GM10248 (cell line): Measurements from ENCODE around the gene GMDS.

Experiments used
- CTCF ChIA-PET: fragments of 300-600 bp; sonication (Branson Sonifier 250); formaldehyde crosslinking; extraction: SDS; loops from one replicate; lab custom pipeline; 2021; ENCODE audit warnings: antibody characterized with exemption; lab: Yijun Ruan, JAX
- POLR2A ChIA-PET: fragments of 350-650 bp; sonication (Branson Sonifier 250); formaldehyde crosslinking; extraction: SDS; loops from one replicate; lab custom pipeline; 2020; ENCODE audit warnings: antibody characterized with exemption; lab: Yijun Ruan, JAX
- DNase-seq: peaks from one replicate; pipeline ENCODE4 v3.0.0; 2012; ENCODE audit errors: extremely low spot score
- TF ChIP-seq, protein P1 (sequence below): IDR thresholded peaks from 2 replicates; pipeline ENCODE4 v1.5.1; 2012; ENCODE audit warnings: mild to moderate bottlenecking, low read depth; ENCODE audit errors: extremely low read depth, missing control alignments, control extremely low read depth

Gene GMDS

DNA sequence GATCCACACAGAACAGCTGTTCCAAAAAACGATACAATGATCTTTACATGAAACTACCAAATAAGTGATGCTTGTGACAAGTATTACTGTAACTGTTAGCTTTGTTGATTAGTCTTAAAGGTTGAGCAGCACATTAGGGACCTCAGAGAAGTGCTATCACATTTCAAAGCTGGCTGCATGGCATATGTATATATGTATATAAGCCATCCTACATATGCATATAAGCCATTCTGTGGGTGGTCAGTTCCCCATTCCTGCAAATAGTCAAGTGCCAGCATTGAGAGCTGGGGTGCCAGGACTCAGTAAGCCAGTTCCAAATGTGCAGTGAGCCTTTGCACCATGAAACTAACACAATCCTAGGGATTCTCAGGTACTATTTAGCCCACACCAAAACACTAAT is 339.4 kb downstream of the GMDS start:
- TF ChIP-seq, protein P1, sequence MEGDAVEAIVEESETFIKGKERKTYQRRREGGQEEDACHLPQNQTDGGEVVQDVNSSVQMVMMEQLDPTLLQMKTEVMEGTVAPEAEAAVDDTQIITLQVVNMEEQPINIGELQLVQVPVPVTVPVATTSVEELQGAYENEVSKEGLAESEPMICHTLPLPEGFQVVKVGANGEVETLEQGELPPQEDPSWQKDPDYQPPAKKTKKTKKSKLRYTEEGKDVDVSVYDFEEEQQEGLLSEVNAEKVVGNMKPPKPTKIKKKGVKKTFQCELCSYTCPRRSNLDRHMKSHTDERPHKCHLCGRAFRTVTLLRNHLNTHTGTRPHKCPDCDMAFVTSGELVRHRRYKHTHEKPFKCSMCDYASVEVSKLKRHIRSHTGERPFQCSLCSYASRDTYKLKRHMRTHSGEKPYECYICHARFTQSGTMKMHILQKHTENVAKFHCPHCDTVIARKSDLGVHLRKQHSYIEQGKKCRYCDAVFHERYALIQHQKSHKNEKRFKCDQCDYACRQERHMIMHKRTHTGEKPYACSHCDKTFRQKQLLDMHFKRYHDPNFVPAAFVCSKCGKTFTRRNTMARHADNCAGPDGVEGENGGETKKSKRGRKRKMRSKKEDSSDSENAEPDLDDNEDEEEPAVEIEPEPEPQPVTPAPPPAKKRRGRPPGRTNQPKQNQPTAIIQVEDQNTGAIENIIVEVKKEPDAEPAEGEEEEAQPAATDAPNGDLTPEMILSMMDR, result no peak
- CTCF ChIA-PET, result interaction anchor here (1.6 kb wide), 1 partner anchor 10 kb away, joined by 4 read pairs; no protein-coding TSS in a partner anchor

DNA sequence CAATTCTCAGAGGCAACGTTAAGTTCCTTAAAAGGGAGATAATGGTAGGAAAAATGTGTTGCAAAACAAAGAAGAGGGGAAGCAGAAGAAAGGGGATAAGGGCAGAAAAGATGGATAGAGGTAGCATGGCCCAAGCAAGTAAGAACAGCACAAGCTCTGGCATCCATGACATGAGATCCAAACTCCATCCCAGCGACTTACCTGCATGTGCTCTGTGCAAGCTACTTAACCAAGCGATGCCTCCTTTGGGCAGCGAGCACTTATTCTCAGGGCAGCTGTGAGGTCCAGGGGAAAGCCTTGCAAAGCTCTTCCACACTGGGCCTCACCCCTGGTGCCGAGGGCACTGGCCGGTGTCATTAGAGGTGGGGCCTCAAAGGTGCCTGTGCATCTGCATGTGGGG is 340.5 kb downstream of the GMDS start:
- ChIA-PET POLR2A (no interaction called here), CTCF (no interaction called here)
- TF ChIP-seq, protein P1, result no peak
- DNase-seq, result no peak

More for the DNA sequence above, 339.4 kb downstream of the GMDS start:
- DNase-seq, result no peak
- POLR2A ChIA-PET, result no interaction called here

DNA sequence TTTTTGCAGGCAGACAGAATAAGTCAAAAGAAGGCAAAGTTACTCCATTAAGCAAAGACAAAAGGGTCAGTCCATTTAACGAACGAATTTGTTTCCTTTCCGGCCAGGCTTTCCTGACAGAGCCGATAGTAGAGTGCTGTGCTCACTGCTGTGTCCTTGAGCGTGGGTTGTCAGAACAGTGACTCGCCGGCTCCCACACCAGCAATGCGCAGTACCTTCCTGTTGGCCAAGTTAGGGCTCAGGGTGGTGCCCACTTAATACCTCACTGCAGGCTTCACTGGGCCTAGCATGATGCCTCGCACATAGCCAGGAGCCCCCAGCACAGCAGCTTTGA is 341.0 kb downstream of the GMDS start:
- ChIA-PET CTCF (no interaction called here), POLR2A (no interaction called here)
- TF ChIP-seq, protein P1, result no peak
- no peak for DNase-seq

DNA sequence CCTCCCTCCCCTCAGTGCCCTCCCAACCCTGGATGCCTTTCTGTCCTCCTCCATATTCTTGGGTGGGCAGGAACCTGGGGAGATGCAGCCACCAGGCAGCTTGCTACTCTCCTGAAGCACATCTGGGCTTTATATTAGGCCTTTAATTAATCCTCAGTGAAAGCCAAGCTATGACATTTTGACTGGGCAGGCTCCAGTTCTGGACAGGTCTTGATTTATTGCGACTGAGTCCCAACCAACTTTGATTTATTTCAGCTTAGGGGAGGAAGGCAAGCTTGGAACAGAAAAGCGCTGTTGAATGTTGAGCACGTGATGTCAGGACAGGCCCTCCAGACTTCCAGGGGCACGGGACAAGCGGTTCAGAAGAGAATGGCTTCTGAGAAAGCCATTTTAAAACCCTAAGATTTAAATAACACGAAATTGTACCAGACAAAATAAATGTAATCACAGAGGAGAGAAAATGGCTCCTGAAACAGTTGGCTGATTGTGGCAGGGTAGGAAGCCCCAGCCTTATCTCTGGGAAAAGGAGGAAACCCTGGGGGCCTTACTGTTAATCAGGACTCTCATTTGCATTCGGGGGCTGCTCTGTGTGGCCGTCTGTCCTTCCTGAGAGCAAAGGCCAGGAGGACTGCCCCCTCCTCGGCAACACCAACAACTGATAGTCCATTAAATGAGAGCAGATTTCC is 341.5 kb downstream of the GMDS start:
- CTCF ChIA-PET, result no interaction called here
- POLR2A ChIA-PET, result no interaction called here
- TF ChIP-seq, protein P1, result no peak
- no peak for DNase-seq

DNA sequence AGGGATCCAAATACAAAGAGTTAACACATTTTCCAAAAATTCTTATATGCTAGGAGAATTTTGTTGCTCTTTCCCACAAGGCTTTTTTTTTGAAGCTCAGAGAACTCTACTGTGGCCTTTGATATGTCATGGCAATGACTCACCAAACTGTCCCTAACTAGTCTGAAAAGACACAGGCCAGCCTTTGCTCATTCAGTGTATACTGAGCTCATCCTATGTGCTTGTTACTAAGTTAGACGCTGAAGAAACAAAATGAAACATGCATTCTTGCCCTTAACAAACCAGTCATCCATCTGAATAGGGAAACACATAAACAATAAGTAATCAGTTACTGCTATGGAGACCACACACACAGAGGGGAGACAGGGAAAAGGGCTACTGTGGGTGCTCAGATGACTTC is 343.8 kb downstream of the GMDS start:
- ChIA-PET CTCF (interaction anchor here (1.2 to 1.5 kb wide), 2 partner anchors 19 to 23 kb away, joined by 3 to 4 read pairs; no protein-coding TSS in a partner anchor), POLR2A (no interaction called here)
- no peak for DNase-seq
- TF ChIP-seq, protein P1, result no peak

DNA sequence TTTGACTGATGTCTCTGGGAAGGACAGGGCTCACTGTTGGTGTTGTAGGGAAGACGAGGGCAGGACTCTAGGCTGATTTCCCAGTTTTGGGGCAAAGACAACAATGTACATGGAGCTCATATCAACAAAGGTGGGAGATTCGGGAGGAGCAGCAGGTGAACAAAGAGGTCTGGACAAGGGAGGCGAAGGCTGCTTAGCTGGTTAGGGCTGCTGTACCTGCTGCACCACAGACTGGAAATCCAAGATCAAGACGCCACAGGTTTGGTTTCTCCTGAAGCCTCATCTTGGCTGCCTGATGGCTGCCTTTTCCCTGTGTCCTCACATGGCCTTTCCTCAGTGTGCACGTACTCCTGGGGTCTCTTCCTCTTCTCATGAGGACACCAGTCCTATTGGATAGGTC is 348.5 kb downstream of the GMDS start:
- TF ChIP-seq, protein P1, result no peak
- POLR2A ChIA-PET, result no interaction called here
- DNase-seq, result no peak
- CTCF ChIA-PET, result no interaction called here
